SK-N-SH (cell line): Measurements from ENCODE around the gene ZNF22. TPM values are rescaled to one million over a fixed set of nuclear protein-coding genes. Genes with fewer than 3 reads are reported as not detected.

Experiments
- CTCF ChIA-PET: fragments of 300-600, 350-600 bp; formaldehyde crosslinking; extraction: SDS; loops from one replicate; lab custom pipeline; 2021; lab: Yijun Ruan, JAX
- POLR2A ChIA-PET: fragments of 350-600 bp; sonication (Branson Sonifier 250); formaldehyde crosslinking; extraction: SDS; loops from one replicate; lab custom pipeline; 2020; ENCODE audit warnings: antibody characterized with exemption, inconsistent platforms; lab: Yijun Ruan, JAX
- DNase-seq: peaks from one replicate; pipeline ENCODE4 v3.0.0; 2012
- H2AFZ ChIP-seq: fragments of 200-600 bp; sonication (generic); 2 replicates; pipeline ENCODE4 v1.8.1; 2016; ENCODE audit warnings: antibody characterized with exemption, mild to moderate bottlenecking, low read depth
- H3F3A ChIP-seq: fragments of 200-600 bp; sonication (generic); replicated peaks from 2 replicates; pipeline ENCODE3; 2016; ENCODE audit warnings: antibody characterized with exemption, mild to moderate bottlenecking; ENCODE audit not compliant: insufficient read depth
- H3K27ac ChIP-seq, 2 experiments: fragments of 200-500 bp in 1 of 2; fragments of 200-600 bp in 1 of 2; sonication (Bioruptor generic) in 1 of 2; sonication (generic), shearing (Covaris generic) in 1 of 2; 2 replicates each; pipeline versions ENCODE4 v1.5.1 to v1.6.1; 2014 to 2016; ENCODE audit warnings: low read depth in 2 of 2, inconsistent platforms in 1 of 2, low read length in 1 of 2, mild to moderate bottlenecking in 1 of 2, mixed read lengths in 1 of 2
- H3K27me3 ChIP-seq: fragments of 200-600 bp; sonication (generic), shearing (Covaris generic); 2 replicates; pipeline ENCODE4 v1.6.1; 2016; ENCODE audit warnings: mixed run types; ENCODE audit not compliant: insufficient read depth
- H3K36me3 ChIP-seq, 2 experiments: fragments of 200-500 bp in 1 of 2; fragments of 200-600 bp in 1 of 2; sonication (Bioruptor generic) in 1 of 2; sonication (generic) in 1 of 2; replicated peaks in 1 of 2; 2 replicates each; pipeline versions ENCODE3 to v1.5.1; 2014 to 2016; ENCODE audit warnings: low read length in 1 of 2, mild to moderate bottlenecking in 1 of 2; ENCODE audit not compliant: insufficient read depth in 2 of 2, control insufficient read depth in 1 of 2
- H3K4me1 ChIP-seq, 2 experiments: fragments of 200-500 bp in 1 of 2; fragments of 200-600 bp in 1 of 2; sonication (Bioruptor generic) in 1 of 2; sonication (generic), shearing (Covaris generic) in 1 of 2; 2 replicates each; pipeline versions ENCODE4 v1.5.1 to v1.6.1; 2014 to 2016; ENCODE audit warnings: low read depth in 1 of 2, low read length in 1 of 2, mixed run types in 1 of 2; ENCODE audit not compliant: insufficient read depth in 2 of 2, control insufficient read depth in 1 of 2
- H3K4me2 ChIP-seq: fragments of 200-600 bp; sonication (generic), shearing (Covaris generic); 2 replicates; pipeline ENCODE4 v1.6.1; 2017; ENCODE audit warnings: mixed run types
- H3K4me3 ChIP-seq, 2 experiments: fragments of 200-500 bp in 1 of 2; fragments of 200-600 bp in 1 of 2; sonication (Bioruptor generic) in 1 of 2; sonication (generic), shearing (Covaris generic) in 1 of 2; 2 replicates each; pipeline versions ENCODE4 v1.5.1 to v1.8.1; 2014 to 2016; ENCODE audit warnings: low read depth in 2 of 2, inconsistent platforms in 1 of 2, low read length in 1 of 2, mild to moderate bottlenecking in 1 of 2, mixed read lengths in 1 of 2, moderate library complexity in 1 of 2
- H3K79me2 ChIP-seq: fragments of 200-600 bp; sonication (generic); 2 replicates; pipeline ENCODE4 v1.8.1; 2017; ENCODE audit warnings: mild to moderate bottlenecking; ENCODE audit not compliant: insufficient read depth
- H3K9ac ChIP-seq: fragments of 200-600 bp; sonication (generic); 2 replicates; pipeline ENCODE4 v1.6.1; 2017; ENCODE audit warnings: mixed run types
- H3K9me2 ChIP-seq: fragments of 200-600 bp; sonication (generic); 2 replicates; pipeline ENCODE4 v1.6.1; 2017; ENCODE audit warnings: mixed run types
- H3K9me3 ChIP-seq: fragments of 200-600 bp; sonication (generic); 2 replicates; pipeline ENCODE4 v1.6.1; 2017; ENCODE audit warnings: mixed run types, mild to moderate bottlenecking, moderate library complexity
- H4K20me1 ChIP-seq: fragments of 200-600 bp; sonication (generic); 2 replicates; pipeline ENCODE4 v1.6.1; 2017; ENCODE audit warnings: mild to moderate bottlenecking, mixed run types; ENCODE audit not compliant: insufficient read depth
- JUND ChIP-seq: IDR thresholded peaks from 2 replicates; pipeline ENCODE4 v1.4.0; 2012
- MEF2A ChIP-seq: IDR thresholded peaks from 2 replicates; pipeline ENCODE4 v1.4.0; 2012; ENCODE audit warnings: low read depth, borderline replicate concordance
- NFIC ChIP-seq: IDR thresholded peaks from 2 replicates; pipeline ENCODE4 v1.4.0; 2012; ENCODE audit warnings: borderline replicate concordance
- POLR2AphosphoS5 ChIP-seq: IDR thresholded peaks from 2 replicates; pipeline ENCODE4 v1.6.1; 2012; ENCODE audit warnings: low read depth, low read length
- SIN3A ChIP-seq: IDR thresholded peaks from 2 replicates; pipeline ENCODE4 v1.6.1; 2012; ENCODE audit warnings: low read depth, mild to moderate bottlenecking, low read length, moderate library complexity, borderline replicate concordance
- TCF12 ChIP-seq: IDR thresholded peaks from 2 replicates; pipeline ENCODE4 v1.4.0; 2012
- TEAD4 ChIP-seq: IDR thresholded peaks from 2 replicates; pipeline ENCODE4 v1.4.0; 2012; ENCODE audit warnings: mild to moderate bottlenecking, borderline replicate concordance; ENCODE audit not compliant: insufficient read depth
- WGBS: methylation state at CpG from one replicate; pipeline ENCODE4 v1.1.6; 2017; ENCODE audit warnings: low lambda C conversion rate; 5-methylcytosine and 5-hydroxymethylcytosine counted together
- polyA plus RNA-seq, 3 experiments: library from polyadenylated mRNA; depleted of rRNA; stranded (reverse); fragments of >200 nt; gene quantifications; 2 replicates each; pipeline ENCODE4 v1.2.3, GENCODE V29; 2012
- TF ChIP-seq, protein P1 (sequence below): IDR thresholded peaks from 2 replicates; pipeline ENCODE4 v1.6.1; 2012; ENCODE audit warnings: mild to moderate bottlenecking, low read depth, low read length, moderate library complexity
- TF ChIP-seq, protein P2 (sequence below): fragments of 150-350 bp; IDR thresholded peaks from 2 replicates; pipeline ENCODE4 v1.6.1; 2016; ENCODE audit warnings: mild to moderate bottlenecking, low read depth, low read length
- TF ChIP-seq, protein P3 (sequence below): IDR thresholded peaks from 2 replicates; pipeline ENCODE4; 2012
- TF ChIP-seq, protein P4 (sequence below): fragments of 150-350 bp; IDR thresholded peaks from 2 replicates; pipeline ENCODE4 v1.6.1; 2017; ENCODE audit warnings: antibody characterized with exemption, low read length, low read depth, borderline replicate concordance

The ZNF22 gene
- polyA plus RNA-seq, 1 of the 3 experiments (the other 2 are of a cell fraction), result 10.2 TPM

- Histone ChIP-seq H3K36me3 (no peaks in the 10 kb centered on the region), H4K20me1 (no peaks in the 10 kb centered on the region), H3K9me3 (no peaks in the 10 kb centered on the region), H3K9me2 (no peaks in the 10 kb centered on the region), H3K4me3 (no peak overlapping the region), H3K4me2 (peak overlapping the region; percentile 24), H3F3A (peaks cover 20% of the 10 kb centered on the region), H3K27me3 (no peaks in the 10 kb centered on the region), H3K9ac (peak overlapping the region; percentile 62), H3K27ac (peak overlapping the region in 1 of 2 experiments; percentile 95; a peak in 3 of 4 replicates), H3K4me1 (peaks cover 28 to 52% of the 10 kb centered on the region in 2 experiments; a peak in 3 of 4 replicates), H3K79me2 (peaks cover 8% of the 10 kb centered on the region), H2AFZ (peak overlapping the region; percentile 77; the same call in 1 of the 2 replicates)
- WGBS, result 70% methylated on average over 5 of the region's 9 CpGs
- ChIA-PET CTCF (interaction anchor here (10.6 kb wide), 1 partner anchor 50 kb away, joined by 121 read pairs; no protein-coding TSS in a partner anchor), POLR2A (no interaction called here)
- no peak for DNase-seq
- TF ChIP-seq TCF12, result no peak
Measured at GRCh38 chr10:44982114-44982460, 18.6 kb upstream of the ZNF22 start.

DNA sequence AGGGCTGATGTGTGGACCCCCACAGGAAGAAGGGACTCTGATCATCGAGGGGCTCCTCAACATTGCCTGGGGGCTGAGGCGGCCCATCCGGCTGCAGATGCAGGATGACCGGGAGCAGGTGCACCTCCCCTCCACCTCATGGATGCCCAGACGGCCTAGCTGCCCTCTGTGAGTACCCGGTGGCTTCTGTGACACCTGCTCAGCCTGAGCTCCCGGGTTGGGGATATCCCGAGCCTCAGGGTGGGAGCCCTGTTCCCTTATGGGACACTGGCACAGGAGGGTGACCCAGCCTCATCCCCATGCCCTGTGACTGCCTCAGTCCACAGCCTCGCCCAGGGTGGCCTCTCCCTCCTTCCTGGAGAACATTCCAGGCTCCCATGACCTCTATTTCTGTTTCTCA is 18.2 kb upstream of the ZNF22 start:
- Histone ChIP-seq H3K36me3 (no peaks in the 10 kb centered on the region), H3K79me2 (peaks cover 6% of the 10 kb centered on the region), H3K9ac (peak overlapping the region; percentile 62), H3K4me3 (no peak overlapping the region), H3K4me2 (peak overlapping the region; percentile 24), H2AFZ (no peak overlapping the region), H3K27ac (peak overlapping the region in 1 of 2 experiments; percentile 95; a peak in 2 of 4 replicates), H3K27me3 (no peaks in the 10 kb centered on the region), H3K9me2 (no peaks in the 10 kb centered on the region), H3K9me3 (no peaks in the 10 kb centered on the region), H3F3A (peaks cover 20% of the 10 kb centered on the region), H4K20me1 (no peaks in the 10 kb centered on the region), H3K4me1 (peaks cover 26 to 51% of the 10 kb centered on the region in 2 experiments; a peak in 3 of 4 replicates)
- TF ChIP-seq POLR2AphosphoS5 (no peak), MEF2A (no peak), TEAD4 (no peak), JUND (no peak), NFIC (no peak), SIN3A (no peak)
- TF ChIP-seq, protein P1, sequence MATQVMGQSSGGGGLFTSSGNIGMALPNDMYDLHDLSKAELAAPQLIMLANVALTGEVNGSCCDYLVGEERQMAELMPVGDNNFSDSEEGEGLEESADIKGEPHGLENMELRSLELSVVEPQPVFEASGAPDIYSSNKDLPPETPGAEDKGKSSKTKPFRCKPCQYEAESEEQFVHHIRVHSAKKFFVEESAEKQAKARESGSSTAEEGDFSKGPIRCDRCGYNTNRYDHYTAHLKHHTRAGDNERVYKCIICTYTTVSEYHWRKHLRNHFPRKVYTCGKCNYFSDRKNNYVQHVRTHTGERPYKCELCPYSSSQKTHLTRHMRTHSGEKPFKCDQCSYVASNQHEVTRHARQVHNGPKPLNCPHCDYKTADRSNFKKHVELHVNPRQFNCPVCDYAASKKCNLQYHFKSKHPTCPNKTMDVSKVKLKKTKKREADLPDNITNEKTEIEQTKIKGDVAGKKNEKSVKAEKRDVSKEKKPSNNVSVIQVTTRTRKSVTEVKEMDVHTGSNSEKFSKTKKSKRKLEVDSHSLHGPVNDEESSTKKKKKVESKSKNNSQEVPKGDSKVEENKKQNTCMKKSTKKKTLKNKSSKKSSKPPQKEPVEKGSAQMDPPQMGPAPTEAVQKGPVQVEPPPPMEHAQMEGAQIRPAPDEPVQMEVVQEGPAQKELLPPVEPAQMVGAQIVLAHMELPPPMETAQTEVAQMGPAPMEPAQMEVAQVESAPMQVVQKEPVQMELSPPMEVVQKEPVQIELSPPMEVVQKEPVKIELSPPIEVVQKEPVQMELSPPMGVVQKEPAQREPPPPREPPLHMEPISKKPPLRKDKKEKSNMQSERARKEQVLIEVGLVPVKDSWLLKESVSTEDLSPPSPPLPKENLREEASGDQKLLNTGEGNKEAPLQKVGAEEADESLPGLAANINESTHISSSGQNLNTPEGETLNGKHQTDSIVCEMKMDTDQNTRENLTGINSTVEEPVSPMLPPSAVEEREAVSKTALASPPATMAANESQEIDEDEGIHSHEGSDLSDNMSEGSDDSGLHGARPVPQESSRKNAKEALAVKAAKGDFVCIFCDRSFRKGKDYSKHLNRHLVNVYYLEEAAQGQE, result no peak
- TF ChIP-seq, protein P2, sequence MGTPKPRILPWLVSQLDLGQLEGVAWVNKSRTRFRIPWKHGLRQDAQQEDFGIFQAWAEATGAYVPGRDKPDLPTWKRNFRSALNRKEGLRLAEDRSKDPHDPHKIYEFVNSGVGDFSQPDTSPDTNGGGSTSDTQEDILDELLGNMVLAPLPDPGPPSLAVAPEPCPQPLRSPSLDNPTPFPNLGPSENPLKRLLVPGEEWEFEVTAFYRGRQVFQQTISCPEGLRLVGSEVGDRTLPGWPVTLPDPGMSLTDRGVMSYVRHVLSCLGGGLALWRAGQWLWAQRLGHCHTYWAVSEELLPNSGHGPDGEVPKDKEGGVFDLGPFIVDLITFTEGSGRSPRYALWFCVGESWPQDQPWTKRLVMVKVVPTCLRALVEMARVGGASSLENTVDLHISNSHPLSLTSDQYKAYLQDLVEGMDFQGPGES, result no peak
- TF ChIP-seq, protein P3, sequence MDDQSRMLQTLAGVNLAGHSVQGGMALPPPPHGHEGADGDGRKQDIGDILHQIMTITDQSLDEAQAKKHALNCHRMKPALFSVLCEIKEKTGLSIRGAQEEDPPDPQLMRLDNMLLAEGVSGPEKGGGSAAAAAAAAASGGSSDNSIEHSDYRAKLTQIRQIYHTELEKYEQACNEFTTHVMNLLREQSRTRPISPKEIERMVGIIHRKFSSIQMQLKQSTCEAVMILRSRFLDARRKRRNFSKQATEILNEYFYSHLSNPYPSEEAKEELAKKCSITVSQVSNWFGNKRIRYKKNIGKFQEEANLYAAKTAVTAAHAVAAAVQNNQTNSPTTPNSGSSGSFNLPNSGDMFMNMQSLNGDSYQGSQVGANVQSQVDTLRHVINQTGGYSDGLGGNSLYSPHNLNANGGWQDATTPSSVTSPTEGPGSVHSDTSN, result no peak
- TF ChIP-seq, protein P4, sequence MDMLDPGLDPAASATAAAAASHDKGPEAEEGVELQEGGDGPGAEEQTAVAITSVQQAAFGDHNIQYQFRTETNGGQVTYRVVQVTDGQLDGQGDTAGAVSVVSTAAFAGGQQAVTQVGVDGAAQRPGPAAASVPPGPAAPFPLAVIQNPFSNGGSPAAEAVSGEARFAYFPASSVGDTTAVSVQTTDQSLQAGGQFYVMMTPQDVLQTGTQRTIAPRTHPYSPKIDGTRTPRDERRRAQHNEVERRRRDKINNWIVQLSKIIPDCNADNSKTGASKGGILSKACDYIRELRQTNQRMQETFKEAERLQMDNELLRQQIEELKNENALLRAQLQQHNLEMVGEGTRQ, result no peak
- CTCF ChIA-PET, result interaction anchor here (10.6 kb wide), 1 partner anchor 50 kb away, joined by 121 read pairs; no protein-coding TSS in a partner anchor
- POLR2A ChIA-PET, result no interaction called here
- WGBS, result 97% methylated on average over 4 of the region's 9 CpGs
- DNase-seq, result no peak
